ENCODE data around the gene PPP4R1. TPM values are rescaled to one million over a fixed set of nuclear protein-coding genes. Genes with fewer than 3 reads are reported as not detected.
A peak's percentile ranks its signal among the peaks of the same experiment; 100 is the strongest.

The PPP4R1 gene
- total and polyA plus RNA-seq, 8 donors, result 97.6 to 163 (median 109) TPM

GRCh38 chr18:9539283-9539682, 75.1 kb downstream of the PPP4R1 start:
- H3K4me3 ChIP-seq, result no peak overlapping the region
- DNase-seq, result no peak
- H3K27ac ChIP-seq, result no peak overlapping the region
- H3K4me1 ChIP-seq, result no peaks in the 10 kb centered on the region
- no peak for ATAC-seq
- no peaks in the 10 kb centered on the region for H3K27me3 ChIP-seq
- intact Hi-C loops (cut with DNase I), result no loop called here
- H3K9me3 ChIP-seq, result no peaks in the 10 kb centered on the region
- TF ChIP-seq CTCF (IDR thresholded peaks at IDR 0.05), result no peak
- peaks cover 0 to 47% of the 10 kb centered on the region in 2 donors for H3K36me3 ChIP-seq

- H3K4me1 ChIP-seq, result no peaks in the 10 kb centered on the region
- intact Hi-C loops (cut with DNase I), result no loop called here
- ATAC-seq (no peak), DNase-seq (no peak)
- H3K27me3 ChIP-seq, result no peaks in the 10 kb centered on the region
- peaks cover 0 to 63% of the 10 kb centered on the region in 2 donors for H3K36me3 ChIP-seq
- no peak overlapping the region for H3K27ac ChIP-seq
- H3K9me3 ChIP-seq, result no peaks in the 10 kb centered on the region
- TF ChIP-seq CTCF (IDR thresholded peaks at IDR 0.05), result no peak
- no peak overlapping the region for H3K4me3 ChIP-seq
Observed at GRCh38 chr18:9537677-9538076, 76.7 kb downstream of the PPP4R1 start.

- intact Hi-C loops (cut with DNase I), result no loop called here
- DNase-seq (no peak), ATAC-seq (no peak)
- no peak overlapping the region for H3K4me3 ChIP-seq
- no peaks in the 10 kb centered on the region for H3K27me3 ChIP-seq
- no peak for TF ChIP-seq CTCF (IDR thresholded peaks at IDR 0.05)
- peaks cover 0 to 65% of the 10 kb centered on the region in 2 donors for H3K36me3 ChIP-seq
- H3K4me1 ChIP-seq, result no peaks in the 10 kb centered on the region
- H3K27ac ChIP-seq, result no peak overlapping the region
- H3K9me3 ChIP-seq, result no peaks in the 10 kb centered on the region
Observed at GRCh38 chr18:9536354-9537152, 77.8 kb downstream of the PPP4R1 start.

GRCh38 chr18:9535430-9535991, 78.8 kb downstream of the PPP4R1 start:
- TF ChIP-seq CTCF (IDR thresholded peaks at IDR 0.05), result no peak
- peaks cover 0 to 70% of the 10 kb centered on the region in 2 donors for H3K36me3 ChIP-seq

GRCh38 chr18:9534844-9535243, 79.5 kb downstream of the PPP4R1 start:
- Histone ChIP-seq H3K36me3 (peaks cover 0 to 70% of the 10 kb centered on the region in 2 donors), H3K4me1 (peaks cover 0 to 6% of the 10 kb centered on the region in 2 donors), H3K27ac (no peak overlapping the region), H3K4me3 (no peak overlapping the region), H3K27me3 (no peaks in the 10 kb centered on the region), H3K9me3 (no peaks in the 10 kb centered on the region)
- TF ChIP-seq CTCF (IDR thresholded peaks at IDR 0.05), result no peak
- no peak for DNase-seq
- no peak for ATAC-seq
- intact Hi-C loops (cut with DNase I), result no loop called here

More at GRCh38 chr18:9535430-9535991, 78.8 kb downstream of the PPP4R1 start:
- H3K4me3 ChIP-seq, result no peak overlapping the region
- H3K27me3 ChIP-seq, result no peaks in the 10 kb centered on the region
- H3K27ac ChIP-seq, result no peak overlapping the region
- DNase-seq (peak in 2 of 4 donors; percentile 39 to 55), ATAC-seq (peak; percentile 80)
- intact Hi-C loops (cut with DNase I), result no loop called here
- no peaks in the 10 kb centered on the region for H3K9me3 ChIP-seq
- peaks cover 0 to under 1% of the 10 kb centered on the region in 2 donors for H3K4me1 ChIP-seq

All from left lung (tissue), 10 donors.